ENCODE data around the gene CEP72.

DNA sequence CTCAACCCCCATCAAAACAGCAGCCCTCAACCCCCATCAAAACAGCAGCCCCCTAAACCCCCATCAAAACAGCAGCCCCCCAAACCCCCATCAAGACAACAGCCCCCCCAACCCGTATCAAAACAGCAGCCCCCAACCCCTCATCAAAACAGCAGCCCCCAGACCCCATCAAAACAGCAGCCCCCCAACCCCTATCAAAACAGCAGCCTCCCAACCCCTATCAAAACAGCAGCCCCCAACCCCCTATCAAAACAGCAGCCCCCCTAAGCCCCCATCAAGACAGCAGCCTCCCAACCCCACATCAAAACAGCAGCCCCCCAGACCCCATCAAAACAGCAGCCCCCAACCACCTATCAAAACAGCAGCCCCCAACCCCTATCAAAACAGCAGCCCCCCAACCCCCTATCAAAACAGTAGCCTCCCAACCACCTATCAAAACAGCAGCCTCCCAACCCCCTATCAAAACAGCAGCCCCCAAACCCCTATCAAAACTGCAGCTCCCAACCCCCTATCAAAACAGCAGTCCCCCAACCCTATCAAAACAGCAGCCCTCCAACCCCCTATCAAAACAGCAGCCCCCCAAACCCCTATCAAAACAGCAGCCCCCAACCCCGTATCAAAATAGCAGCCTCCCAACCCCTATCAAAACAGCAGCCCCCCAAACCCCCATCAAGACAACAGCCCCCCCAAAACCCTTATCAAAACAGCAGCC is 79.8 kb downstream of the CEP72 start:
- TF ChIP-seq POLR2A (IDR thresholded peaks at IDR 0.05), result no peak
- TF ChIP-seq, protein P1, sequence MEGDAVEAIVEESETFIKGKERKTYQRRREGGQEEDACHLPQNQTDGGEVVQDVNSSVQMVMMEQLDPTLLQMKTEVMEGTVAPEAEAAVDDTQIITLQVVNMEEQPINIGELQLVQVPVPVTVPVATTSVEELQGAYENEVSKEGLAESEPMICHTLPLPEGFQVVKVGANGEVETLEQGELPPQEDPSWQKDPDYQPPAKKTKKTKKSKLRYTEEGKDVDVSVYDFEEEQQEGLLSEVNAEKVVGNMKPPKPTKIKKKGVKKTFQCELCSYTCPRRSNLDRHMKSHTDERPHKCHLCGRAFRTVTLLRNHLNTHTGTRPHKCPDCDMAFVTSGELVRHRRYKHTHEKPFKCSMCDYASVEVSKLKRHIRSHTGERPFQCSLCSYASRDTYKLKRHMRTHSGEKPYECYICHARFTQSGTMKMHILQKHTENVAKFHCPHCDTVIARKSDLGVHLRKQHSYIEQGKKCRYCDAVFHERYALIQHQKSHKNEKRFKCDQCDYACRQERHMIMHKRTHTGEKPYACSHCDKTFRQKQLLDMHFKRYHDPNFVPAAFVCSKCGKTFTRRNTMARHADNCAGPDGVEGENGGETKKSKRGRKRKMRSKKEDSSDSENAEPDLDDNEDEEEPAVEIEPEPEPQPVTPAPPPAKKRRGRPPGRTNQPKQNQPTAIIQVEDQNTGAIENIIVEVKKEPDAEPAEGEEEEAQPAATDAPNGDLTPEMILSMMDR (IDR thresholded peaks at IDR 0.05), result no peak
